Jurkat, Clone E6-1 (cell line): ENCODE results near the gene PISD.

Source experiments
- DNase-seq: peaks from one replicate; pipeline ENCODE4 v3.0.0-alpha.2; 2011; ENCODE audit warnings: low read depth, low spot score
- H3K4me3 ChIP-seq: 2 replicates; pipeline ENCODE4 v1.5.1; 2011; ENCODE audit warnings: mild to moderate bottlenecking, low read length, control low read depth, moderate library complexity

The PISD gene

DNA sequence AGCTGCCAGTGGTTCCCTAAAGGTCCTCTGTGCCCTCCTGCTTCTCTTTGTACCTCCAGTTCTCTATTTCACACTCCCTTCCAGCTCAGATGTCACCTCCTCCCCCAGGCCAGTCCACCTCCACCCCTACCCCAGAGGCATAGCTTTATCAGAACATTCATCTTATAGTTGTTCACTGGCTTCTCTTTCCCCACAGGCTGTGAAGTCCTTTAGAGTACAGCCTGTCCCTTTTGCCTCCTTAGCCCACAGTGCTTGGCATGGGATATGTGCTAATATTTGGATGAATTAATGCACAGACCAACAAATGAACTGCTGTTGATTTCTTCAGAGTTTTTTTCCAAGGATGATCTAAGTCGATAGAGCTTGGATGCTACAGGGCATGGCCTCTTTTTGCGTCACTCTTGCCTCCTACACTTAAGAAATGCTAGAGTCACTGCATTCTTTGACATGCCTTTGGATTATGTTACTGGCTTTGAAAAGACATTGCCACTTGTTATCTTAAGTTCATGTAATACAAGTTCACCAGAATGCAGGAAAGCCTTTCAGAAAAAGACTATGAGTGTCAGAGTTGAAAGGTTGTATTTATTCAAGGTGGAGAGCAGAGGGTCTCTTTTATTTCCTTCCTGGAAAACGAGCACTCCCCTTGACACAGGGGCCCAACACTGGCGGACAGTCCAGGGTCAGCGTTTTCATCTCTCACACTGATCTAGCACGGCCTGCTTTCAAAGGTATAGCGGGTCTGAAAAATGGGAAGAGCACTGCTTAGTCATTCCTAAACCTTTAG lies 75.7 kb downstream of the PISD start:
- DNase-seq = no peak
- no peak overlapping the region for H3K4me3 ChIP-seq

DNA sequence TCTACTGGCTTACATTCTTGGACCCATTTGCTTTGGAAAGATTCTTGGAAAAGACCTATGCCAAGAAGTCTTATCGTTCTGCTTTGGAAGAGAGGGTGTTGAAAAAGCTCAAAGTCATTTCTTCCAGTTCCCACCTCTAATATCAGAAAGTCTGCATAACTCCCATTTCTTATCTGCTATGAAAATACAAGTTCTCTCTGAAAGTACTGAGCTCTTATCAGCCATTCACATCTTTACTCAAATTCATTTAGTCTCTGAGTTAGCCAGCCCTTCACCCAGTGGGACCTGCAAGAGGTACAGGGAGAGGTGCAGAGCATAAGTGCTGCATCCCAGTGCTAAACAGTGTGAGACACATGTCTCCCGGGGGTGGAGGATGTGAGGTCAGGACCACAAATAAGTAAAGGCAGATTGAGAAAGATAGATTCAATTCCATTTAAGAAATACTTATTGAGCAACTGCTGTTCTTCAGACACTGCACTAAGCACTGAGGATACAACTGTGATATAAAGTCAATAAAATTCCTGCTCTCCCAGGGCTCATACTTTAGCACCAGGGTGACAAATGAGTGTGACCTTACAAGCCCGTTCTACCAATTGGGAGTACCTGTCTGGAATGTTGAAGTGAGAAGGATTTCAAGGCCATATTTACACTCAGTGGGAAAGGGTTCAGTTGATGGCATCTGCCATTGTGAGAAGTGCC lies 76.7 kb downstream of the PISD start:
- no peak for DNase-seq
- H3K4me3 ChIP-seq = no peak overlapping the region

DNA sequence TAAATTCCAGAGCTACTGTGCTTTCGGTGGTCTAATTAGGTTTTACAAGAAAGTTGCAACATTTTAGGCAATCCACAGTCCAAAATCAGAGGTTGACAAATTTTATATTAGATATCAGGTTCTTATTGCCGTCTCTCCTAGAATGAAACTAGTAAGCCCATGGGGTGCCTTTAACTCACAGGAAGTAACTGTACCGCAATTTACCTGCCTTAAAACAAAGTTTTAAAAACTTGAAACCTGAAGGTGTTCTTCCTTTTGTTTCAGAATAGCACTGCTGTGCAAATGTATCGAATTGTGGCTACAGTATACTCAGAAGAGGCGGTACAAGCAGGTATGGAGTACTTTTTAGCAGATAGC lies 77.2 kb downstream of the PISD start:
- no peak for DNase-seq
- no peak overlapping the region for H3K4me3 ChIP-seq

DNA sequence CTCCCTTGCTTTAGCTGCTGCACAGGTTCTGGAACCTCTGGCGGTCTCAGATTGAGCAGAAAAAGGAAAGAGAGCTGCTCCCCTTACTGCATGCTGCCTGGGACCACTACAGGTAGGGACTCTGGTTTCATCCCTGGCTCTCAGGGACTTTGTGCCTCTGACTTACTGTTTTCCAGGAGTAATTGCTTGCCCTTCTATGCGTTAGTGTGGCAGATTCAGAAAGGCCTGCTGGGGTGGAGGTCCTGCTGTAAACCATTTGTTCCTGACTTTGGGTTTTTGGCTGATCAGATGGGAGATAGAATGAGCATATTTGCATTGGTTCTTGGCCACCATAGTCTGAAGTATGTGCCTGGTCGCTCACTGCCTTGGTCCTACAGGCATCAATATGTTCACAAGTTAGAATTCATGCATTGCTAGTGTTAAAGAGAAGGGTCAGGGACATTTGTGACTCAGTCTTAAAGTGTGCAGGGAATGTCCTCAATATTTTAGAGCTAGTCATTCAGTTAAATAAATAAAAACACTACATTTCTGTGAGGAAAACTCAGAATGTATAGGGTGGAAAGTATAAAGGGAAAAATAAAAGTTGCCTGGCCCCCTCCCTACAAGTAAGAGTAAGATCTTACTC lies 78.0 kb downstream of the PISD start:
- H3K4me3 ChIP-seq = no peak overlapping the region
- no peak for DNase-seq

DNA sequence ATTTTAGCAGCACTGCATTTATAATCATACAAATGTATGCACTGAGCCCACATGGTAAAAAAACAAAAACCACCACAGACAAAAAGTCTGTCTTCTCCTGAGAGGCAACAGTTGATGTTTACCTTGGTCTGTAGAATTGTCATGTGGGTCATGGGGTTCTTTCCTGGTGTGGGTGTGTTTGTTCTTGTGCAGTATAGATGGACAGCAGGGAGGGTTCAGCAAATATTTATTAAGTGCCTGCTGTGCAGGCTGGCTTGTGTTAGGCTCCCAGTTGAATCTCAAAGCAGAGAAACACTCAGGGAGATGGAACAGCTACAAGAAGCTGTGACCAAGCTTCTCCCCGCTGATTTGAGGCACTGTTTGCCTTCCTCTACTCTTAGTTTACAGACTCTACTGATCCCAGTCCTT lies 82.2 kb downstream of the PISD start:
- H3K4me3 ChIP-seq = no peak overlapping the region
- no peak for DNase-seq

DNA sequence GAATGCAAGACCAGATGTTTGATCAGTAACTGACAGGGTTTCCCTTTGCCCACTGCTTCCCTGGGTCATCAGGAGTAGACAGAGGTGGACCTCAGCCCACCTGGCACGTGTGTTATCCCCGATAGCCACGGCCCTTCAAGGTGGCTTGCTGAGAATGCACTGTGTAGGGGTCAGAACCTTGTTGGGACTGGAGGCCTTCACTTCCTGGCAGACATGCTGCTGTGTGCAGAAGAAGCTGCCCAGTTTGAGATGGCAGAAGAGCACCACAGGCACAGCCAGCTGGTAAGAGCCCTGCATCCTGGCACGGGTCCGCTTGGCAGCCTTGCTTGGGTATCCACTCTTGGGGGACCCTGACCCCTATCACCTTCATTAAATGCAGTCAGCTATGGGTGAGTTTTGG lies 83.8 kb downstream of the PISD start:
- no peak for DNase-seq
- H3K4me3 ChIP-seq = no peak overlapping the region

DNA sequence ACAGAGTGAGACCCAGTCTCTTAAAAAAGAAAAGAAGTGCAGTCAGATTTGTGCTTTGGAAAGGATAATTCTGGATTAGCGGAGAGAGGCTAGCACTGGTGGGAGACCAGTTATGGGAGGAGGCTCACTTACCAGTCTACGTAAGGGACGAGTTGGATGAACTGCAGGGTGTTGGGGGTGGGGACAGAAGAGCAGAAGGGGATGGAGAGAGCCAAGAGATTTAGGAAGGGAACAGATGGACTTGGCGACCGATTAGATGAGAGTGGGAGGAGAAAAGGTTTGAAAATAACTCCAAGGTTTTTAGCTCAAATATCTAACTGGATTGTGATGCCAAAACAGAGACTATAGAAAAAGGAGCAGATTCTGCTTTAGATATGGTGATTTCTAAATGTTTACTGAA lies 84.3 kb downstream of the PISD start:
- H3K4me3 ChIP-seq = no peak overlapping the region
- DNase-seq = no peak

DNA sequence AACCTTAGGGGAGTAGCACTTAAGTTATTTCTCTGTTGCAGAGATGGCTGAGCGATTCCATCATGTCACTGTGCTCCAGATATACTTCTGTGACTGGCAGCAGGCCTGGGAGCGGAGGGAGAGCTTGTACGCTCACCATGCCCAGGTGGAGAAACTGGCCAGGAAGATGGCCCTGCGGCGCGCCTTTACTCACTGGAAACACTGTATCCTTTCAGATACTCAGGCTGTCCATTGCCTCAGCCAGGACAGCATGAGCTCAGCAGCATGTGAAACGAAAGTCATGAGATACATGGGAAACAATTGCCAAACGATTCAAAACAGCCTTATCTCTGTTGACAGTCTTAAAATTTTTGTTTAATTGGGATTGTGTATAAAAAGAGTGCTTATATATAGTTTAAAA lies 86.8 kb downstream of the PISD start:
- no peak overlapping the region for H3K4me3 ChIP-seq
- DNase-seq = no peak

DNA sequence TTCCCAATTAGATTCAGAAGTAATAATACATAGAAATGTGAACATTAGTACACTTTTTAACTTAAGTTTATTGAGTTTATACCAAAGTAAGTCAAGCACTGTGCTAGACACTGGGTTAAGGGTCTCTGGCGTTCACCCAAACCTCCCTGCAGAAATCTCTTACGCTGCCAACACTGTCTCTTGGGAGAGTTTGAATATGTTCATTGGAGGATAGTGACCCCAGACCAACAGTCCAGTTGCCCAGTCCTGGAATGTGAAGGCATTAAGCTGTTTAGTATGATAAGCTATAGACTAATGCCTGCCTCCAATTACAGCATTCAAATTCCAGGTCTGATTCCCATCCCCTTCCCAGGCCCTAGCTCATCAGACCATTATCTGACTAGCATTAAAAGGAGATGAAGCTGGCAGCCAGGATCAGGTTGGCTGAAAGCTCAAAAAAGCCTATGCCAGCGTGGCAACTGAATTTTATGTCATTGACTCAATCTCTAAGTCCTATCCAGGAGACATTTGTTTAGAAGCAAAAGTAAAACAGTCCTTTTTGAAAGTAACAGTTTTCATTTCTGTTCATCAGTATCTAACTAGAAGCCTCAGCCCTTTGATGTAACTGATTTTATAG lies 87.9 kb downstream of the PISD start:
- no peak for DNase-seq
- H3K4me3 ChIP-seq = no peak overlapping the region

DNA sequence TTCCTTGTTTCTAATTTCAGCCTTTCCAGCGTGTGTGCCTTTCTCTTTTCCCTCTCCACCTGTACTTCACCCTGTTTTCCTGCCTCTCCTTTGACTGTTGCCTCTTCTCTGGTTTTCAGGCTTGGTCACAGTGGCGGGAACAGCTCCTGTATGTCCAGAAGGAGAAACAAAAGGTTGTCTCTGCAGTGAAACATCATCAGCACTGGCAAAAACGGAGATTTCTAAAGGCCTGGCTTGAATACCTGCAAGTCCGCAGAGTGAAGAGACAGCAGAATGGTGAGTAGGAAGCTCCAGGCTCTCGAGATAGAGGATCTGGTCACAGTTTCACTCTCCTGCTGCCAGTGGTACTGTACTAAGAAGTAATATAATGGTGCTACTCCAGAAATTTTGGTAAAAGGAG lies 89.1 kb downstream of the PISD start:
- no peak for DNase-seq
- no peak overlapping the region for H3K4me3 ChIP-seq

DNA sequence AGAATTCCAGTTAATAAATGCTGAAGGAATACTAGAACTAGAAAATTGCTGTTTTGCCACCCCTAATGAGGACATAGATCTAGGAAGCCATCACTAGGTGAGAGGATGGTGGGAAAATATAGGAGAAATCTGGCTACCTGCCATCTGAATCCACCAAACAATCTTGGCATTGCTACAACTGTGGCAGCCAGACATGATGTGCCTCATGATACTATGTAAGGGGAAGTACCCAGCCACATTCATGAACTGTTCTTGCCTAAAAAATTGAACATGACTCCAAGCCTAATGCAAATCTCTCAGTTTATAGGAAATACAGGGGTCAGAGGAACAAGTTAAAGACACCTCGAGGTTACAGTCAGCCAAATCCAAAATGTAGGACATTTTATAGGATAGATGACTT lies 92.9 kb downstream of the PISD start:
- DNase-seq = no peak
- H3K4me3 ChIP-seq = no peak overlapping the region
